Stimulated activated CD8-positive, alpha-beta memory T cell treated with anti-CD3 and anti-CD28 coated beads, Interleukin-4, amount 100 ng/mL, for 4 hours (primary cell): ENCODE data around the gene CCDC86.

Source experiments
- DNase-seq, 2 donors: peaks; one replicate each; pipeline ENCODE4 v3.0.0-alpha.2; 2020; ENCODE audit warnings: low read depth in 2 of 2, low spot score in 1 of 2

CCDC86 gene

GRCh38 chr11:60852982-60853950 is 11.4 kb downstream of the CCDC86 start:
- DNase-seq = no peak

DNA sequence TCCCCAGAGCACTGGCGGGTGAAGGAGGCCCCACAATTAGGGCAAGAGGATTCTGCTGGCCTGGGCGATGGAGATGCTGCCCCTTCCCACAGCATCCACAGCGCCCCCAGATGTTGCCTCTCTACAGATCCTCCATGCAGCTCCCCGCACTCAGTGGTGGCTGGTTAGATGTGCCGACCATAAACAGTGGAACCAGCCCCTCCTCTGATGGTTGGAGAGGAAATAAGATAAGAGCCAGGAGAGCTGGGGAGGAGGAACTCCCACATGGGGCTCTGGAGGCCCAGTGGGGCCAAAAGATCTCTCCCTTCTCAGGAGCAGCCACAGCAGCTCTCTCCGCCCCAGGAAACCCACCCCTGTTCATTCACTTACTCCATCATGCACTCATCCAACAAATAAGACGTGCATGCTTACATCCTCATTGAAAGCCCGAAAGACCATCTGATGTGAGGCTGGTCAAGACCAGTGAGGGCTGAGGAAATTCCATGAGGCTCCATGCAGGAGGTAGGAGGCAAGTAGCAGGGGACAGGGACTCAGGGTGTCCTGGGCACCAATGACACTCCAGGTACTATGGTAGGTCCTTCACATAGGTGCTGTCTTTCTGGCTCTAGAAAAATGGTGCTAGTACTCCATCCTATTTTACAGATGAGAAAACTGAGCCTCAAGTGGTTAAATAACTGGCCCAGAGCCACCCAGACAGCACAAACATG is 12.4 kb downstream of the CCDC86 start:
- no peak for DNase-seq

DNA sequence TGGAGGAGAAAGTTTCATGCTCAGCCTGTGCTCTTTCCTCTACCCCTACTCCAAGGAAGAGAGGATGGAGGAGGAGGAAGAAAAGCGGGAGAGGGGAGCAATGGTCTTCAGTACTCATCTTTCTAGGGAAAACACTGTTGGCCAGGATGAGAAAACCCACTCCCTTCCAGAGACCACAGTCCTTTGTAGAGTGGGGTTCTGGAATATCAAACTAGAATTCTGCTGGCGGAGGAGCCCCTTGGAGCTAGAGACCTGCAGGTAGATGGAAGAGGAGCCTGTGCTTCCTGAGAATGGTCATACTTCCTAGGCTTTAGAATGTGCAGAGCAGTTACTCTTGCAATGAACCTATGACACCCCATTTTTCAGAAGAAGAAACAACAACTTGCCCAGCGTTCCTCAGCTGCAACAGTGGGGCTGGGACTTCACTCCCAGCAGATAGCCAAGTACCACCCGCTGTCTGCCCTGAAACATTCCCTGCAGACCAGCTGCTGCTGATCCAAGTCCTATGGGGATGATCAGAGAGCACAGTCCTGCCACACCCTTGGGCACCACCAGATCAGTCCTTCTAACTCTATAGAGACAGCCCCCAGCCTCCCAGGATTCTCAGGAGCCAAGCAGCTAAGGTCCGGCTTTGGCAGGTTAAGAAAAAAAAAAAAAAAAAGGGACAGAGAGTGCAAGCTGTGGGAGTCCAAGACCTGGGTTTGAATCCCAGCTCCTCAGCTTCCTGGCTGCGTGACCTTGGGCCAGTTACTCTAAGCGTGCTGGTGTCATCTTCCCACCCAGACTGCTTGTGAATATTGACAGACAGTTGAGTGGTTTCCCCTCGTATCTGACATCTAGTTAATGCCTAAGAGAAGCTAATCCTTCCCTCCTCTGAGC is 13.2 kb downstream of the CCDC86 start:
- DNase-seq = no peak

DNA sequence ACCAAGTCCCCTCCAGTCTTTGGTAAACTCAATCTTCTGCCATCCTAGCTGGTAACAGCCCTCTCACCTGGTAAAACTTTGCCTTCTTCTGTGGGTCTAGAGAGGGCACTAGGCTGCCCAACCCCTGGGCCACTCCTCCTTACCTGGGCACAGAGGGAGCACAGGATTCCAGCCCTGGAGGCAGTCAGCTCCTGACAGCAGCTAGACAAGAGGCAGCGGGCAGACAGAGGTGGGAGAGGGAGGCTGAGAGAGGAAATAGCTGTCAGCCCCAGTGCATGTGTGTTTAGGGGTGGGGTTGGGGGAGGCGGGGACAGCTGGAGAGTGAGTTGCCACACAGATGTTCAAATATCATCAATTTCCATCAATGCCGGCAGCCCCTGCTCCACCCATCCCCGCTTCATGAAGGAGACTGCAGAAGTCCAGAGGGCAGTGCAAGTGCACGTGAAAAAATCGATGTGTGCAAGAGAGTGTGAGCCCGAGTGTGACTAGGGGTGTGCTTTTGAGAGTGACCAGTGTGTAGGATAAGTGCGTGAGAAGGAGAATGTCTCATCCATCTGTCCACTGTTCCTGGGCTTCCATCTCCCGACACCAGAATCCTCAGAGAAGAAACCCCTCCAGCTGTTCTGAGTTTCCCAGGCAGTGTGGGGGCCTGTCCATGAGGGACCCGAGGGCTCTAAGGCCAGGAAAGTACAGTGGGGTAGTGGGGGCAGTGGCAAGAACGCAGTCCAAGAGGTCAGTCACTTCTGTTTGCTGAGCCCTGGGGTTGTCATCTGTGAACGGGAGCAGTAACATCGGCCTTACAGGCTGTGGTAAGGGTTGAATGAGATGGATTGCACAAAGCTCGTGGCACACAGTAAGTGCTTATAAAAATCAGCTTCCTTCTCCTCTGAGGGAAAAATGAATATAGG is 14.1 kb downstream of the CCDC86 start, which contains the start of gene PTGDR2:
PTGDR2 (minus strand) TSS at position 225 of the 908 bp plus-strand sequence. CDS start 2,228 bp downstream, outside the sequence.
- DNase-seq = no peak

DNA sequence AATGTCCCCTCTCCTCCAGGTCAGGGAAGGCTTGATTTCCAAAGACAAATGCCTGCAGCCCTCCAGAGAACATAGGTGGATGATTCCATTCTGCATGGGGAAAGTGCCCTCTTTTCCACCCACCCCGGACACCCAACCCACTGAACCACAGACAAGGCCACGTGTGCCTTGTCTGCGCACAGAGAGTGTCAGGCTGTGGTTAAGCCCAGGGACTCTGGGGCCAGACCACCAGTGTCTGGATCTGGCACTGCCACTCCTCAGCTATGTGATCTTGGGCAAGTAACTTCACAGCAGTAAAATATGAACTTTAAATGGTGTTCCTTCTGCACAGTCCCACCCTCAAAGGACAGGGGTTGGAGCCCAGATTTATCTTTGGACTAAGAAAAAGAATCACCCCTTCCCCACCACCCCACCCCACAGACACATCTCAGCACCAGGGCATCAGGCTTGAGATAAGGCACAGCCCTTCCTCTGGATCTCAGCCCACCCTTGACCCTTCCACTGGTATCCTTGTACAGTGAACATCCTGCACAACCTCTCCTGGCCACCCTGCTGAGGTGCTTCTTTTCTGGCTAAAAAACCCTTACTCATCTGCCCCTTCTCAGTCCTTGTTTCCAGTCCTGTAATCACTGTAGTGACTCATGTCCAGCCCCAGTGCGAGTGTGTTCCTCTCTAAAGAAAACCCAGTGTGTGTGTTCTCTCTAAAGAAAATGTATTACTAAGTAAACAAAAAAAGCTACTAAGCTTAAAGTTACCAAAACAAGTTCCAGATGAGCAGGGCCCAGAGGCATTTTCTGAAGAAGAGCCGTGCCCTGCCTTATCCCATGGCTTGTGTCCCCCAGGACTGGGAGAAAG is 15.7 kb downstream of the CCDC86 start:
- DNase-seq = no peak

GRCh38 chr11:60858236-60858635 is 16.3 kb downstream of the CCDC86 start:
- DNase-seq = no peak

DNA sequence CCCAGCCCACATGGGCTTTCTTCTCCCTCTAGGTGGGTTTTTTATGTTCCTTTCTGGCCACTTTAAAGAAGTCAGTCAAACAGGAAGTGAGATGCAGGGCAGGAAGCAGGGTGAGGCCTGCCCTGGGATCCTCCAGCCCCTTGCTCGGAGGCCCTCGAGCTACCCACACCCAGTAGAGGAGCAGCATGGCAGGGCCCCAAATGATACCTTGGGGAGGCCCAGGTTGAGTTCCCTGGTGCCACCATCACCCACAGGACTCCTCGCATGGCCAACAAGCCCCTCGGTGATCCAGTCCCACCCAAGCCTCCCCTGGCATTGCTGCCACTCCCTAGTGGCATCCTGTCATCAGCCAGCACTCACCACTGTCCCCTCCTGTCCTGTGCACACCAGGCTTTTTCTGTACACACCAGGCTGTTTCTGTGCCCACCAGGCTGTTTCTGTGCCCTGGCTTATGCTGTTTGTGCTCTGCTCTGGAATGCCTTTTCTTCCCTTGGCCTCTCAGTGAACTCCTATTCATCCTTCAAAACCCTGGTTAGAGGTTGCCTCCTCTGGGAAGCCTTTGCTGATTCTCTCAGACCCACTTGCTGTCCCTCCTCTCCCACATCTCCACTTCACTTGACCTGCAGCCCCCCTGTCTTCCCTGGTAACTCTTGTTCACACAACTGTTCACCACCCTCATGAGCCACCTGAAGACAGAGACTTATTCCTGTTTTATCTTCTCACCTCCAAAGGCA is 17.0 kb downstream of the CCDC86 start:
- no peak for DNase-seq

- DNase-seq = no peak
Observed at GRCh38 chr11:60859616-60860250, 17.8 kb downstream of the CCDC86 start.

GRCh38 chr11:60860943-60861342 is 19.0 kb downstream of the CCDC86 start:
- no peak for DNase-seq

DNA sequence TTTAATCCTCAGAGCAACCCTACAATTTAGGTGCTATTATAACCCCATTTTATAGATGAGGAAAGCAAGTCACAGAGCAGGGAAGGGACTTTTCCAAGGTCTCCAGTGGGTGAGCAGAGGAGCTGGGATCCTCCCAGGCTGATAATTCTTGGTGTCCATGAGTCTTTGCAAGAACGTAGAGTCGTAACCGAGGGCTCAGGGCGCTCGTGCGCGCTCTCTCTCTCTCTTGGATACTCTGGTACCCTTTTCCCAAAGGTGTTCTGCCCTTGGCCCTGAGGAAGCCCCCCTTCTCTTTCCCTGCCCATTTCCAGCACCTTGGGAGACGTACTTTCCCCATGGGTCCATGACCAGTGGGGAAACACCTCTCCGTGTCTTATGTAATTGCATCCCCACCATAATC is 20.3 kb downstream of the CCDC86 start:
- DNase-seq = no peak

DNA sequence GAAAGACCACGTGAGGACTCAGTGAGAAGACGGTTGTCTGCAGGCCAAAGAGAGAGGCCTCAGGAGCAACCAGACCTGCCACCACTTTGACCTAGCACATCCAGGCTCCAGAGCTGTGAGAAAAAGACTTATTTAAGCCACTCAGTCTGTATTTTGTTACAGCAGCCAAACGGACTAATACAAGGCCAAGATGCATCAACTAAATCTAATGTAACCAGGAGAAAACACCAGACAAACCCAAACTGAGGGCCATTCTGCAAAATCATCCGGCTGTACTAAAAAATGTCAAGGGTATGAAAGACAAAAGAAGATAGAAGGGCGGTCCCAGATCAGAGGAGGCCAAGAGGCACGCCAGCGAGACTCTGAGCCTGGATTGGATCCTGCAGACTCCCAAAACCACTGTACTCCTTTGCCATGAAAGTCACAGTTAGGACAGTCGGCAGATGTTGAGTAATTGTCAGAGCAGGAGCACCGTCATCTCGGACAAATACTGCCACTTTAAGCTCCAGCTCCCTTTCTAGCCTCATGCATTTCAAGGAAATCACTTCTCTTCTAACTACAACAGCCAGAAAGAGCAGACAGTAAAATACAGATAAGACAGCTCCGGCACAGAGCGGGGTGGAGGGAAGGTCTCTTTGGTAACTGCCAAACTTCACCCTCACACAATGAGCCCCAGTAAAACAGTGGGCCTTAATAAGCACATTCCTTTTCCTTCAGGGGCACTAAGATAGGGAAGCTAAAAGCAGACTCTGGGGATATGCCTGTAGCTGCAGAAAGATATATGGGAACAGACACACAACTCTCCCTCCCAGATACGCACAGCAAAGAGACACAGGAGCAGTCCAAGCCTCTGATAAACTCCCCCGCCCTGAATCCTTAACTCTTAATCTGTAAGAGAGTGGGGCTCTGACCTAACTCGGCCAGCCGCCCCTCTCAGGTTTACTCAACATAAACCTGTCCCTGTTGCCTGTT is 21.9 kb downstream of the CCDC86 start:
- DNase-seq = no peak

DNA sequence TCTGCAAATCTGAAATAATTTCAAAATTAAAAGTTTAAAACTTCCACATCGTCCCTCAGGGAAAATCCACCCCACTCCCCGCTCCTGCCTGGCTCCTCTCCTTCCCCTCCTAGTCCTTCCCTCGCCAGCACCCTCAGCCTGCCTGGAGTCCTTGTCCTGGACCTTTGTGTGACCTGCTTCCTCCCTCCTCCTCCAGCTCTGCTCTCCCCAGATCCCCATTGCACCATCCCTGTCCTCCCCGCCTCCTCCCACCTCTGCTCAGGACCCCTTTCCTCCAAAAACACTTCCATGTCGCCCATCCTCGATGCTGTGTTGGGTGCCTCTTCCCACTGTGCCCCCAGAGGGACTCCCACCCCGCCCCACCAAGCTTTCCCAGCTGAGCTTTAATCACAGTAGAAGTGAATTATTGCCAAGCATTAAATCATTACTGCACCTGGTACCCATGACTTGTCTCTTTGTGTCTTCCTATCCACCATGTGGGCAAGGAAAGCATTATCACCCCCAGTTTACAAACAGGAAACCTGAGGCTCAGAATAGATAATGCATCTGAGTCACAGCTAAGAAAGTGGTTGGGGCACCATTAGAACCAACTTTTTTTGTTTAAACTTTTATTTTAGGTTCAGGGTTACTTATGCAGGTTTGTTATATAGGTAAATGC is 23.1 kb downstream of the CCDC86 start:
- DNase-seq = no peak

DNA sequence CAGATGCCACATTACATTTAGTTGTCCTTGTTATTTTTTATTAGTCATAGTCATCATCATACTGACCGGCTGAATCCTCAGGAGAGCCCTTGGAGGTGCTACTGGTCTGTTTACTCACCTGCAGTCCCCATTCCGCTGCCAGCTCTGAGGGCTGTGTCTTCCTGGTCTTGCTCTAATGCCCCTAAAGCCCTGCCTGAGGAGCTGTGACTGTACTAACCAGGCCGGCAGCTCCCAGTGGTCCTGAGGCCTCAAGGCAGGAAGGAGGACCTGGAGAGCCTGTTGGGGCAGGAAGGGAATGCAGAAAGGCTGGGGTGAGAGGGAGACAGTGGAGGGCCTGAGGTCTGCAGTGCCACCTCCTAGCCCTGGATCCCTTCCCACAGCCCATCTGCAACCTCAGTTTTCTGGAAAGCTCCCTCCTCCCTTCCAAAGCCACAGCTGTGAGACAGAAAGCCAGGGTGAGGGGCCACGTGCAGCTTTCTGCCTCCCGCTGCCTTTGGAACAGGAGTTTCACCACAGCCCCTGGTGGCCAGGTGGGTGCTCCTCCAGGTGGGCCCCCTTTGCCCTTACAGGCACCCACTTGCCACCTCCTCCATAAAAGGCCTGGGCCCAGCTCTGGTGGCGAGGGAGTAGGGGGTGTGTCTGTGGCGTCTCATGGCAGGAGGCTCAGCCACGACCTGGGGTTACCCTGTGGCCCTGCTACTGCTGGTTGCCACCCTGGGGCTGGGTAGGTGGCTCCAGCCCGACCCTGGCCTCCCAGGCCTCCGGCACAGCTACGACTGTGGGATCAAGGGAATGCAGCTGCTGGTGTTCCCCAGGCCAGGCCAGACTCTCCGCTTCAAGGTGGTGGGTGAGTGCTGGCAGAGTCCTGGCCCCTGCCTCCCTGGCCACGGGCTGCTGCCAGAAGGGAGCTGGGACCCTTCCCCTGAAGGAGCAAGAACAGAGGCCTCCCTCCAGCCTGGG is 25.3 kb downstream of the CCDC86 start, which contains the start of gene ZP1:
ZP1 (plus strand) TSS at position 632 of the 960 bp plus-strand sequence; CDS start at position 652, 20 bp downstream.
- no peak for DNase-seq

DNA sequence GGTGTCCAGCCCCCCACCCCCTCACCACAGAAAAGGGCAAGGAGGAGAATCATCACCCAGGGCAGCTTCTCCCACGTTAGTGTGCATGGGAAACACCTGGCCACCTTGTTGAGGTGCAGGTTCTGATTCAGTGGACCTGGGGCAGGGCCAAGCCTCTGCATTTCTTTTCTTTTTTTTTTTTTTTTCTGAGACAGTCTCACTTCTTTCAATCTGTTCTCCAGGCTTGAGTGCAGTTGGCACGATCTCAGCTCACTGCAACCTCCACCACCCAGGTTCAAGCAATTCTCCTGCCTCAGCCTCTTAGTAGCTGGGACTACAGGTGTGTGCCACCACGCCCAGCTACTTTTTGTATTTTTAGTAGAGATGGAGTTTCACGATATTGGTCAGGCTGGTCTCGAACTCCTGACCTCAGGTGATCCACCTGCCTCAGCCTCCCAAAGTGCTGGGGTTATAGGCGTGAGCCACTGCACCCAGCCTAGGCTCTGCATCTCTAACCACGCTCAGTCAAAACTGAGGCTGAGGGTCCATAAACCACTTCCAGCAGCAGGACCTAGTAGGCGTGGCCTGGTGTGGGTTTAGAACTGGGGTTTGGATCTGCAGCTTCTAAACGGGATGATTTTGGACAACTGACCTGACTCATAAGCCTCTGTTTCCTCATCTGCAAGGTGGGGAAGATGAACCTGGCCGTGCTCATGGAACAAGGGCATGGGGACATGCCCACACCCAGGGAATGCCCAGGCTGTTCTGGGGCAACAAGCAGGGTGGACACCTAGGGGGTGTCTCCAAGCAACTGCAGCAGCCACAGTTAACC is 26.2 kb downstream of the CCDC86 start:
- DNase-seq = no peak
